SK-MEL-5 (cell line): ENCODE measurements around the gene YBX2. TPM values are rescaled to one million over a fixed set of nuclear protein-coding genes. Genes with fewer than 3 reads are reported as not detected.
"Not testable (repeated sequence)": the region's sequence is repeated elsewhere in the genome, so short reads cannot be mapped to it uniquely, and the experiment has no call there.

Experiments
- DNase-seq: peaks from one replicate; pipeline ENCODE4 v3.0.0-alpha.2; 2016; ENCODE audit warnings: low read depth, low spot score
- in situ Hi-C: cut with HindIII; loops from 2 replicates; pipeline ENCODE4 v1.10.0; 2016; ENCODE audit warnings: low sequenced_read_pairs, high pct_unique_total_duplicates, low pct_unique_long_range_greater_than_20kb
- polyA plus RNA-seq, 2 experiments: library from polyadenylated mRNA; depleted of rRNA; stranded (reverse); fragments of >200 nt; gene quantifications; 2 replicates each; pipeline ENCODE4 v1.2.3, GENCODE V29; 2015
- total RNA-seq: library from RNA; depleted of rRNA; stranded (reverse); fragments of >200 nt; shearing (Covaris generic); gene quantifications from 2 replicates; pipeline ENCODE4 v1.2.3, GENCODE V29; 2014; rRNA removed

YBX2 gene
- total RNA-seq: 0.08 and 0.59 TPM in 2 replicates
- polyA plus RNA-seq (2015; cell fraction: cytosol; rRNA removed): 1.7 and 2.7 TPM in 2 replicates
- 2.1 and 5.2 TPM in 2 replicates for polyA plus RNA-seq (2015; cell fraction: nucleus; rRNA removed)

GRCh38 chr17:7294614-7295153 lies at the start of gene YBX2:
Gene YBX2 (minus strand): TSS chr17:7294639. CDS start chr17:7294500, 139 bp downstream.
- peak; percentile 32 for DNase-seq
- in situ Hi-C loops: no loop called here

DNA sequence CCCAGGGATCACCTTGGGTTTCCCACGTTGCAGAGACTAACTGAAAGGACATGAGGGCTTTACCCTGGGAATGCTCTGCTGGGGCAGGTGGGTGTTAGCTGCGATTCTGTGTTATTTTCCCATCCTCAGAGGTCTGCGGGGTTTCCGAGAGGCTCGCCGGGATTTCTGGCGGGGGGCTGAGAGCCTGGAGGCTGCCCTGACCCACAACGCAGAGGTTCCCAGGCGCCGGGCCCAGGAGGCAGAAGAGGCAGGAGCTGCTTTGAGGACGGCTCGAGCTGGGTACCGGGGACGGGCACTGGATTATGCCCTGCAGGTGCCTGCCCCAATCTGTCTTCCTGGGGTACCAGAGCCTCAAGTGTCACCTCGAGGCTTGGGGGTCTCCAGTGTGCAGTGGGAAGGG lies 48.8 kb upstream of the YBX2 start:
- in situ Hi-C loops: no loop called here
- no peak for DNase-seq

- in situ Hi-C loops: no loop called here
- DNase-seq: no peak
Measured at GRCh38 chr17:7341842-7342241, 47.4 kb upstream of the YBX2 start.

DNA sequence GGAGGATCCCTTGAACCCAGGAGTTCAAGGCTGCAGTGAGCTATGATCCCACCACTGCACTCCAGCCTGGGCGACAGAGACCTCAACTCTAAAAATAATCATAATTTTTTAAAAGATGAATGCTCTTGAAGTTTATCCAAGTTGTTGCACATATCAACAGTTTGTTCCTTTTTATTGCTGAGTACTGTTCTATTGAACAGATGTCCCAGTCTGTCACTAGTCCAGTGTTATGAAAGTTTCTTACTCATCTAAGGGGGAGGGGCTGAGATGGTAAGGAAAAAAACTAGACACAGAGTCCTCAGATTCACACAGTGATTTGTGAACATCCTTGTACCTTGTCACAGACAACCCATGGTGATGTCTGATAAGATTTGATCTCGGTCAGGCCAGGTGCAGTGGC lies 45.7 kb upstream of the YBX2 start:
- in situ Hi-C loops: no loop called here
- no peak for DNase-seq

- in situ Hi-C loops, DNase-seq: not testable (repeated sequence)
Measured at GRCh38 chr17:7337600-7337999, 43.2 kb upstream of the YBX2 start.

- in situ Hi-C loops: no loop called here
- no peak for DNase-seq
Measured at GRCh38 chr17:7336240-7337175, 42.1 kb upstream of the YBX2 start, which contains the start of gene ACAP1. Gene ACAP1 (plus strand): TSS chr17:7336529. CDS start chr17:7336735, 206 bp downstream.

DNA sequence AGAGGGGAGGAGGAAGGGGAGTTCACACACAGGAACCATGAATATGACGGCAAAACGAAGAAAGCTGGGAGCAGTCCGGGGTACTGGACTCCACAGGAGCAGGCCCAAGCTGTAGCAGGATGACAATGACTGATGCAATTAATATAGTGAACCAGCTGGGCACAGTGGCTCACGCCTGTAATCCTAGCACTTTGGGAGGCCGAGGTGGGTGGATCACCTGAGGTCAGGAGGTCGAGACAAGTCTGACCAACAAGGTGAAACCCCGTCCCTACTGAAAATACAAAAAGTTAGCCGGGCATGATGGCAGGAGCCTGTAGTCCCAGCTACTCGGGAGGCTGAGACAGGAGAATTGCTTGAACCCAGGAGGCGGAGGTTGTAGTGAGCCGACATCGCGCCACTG lies 41.3 kb upstream of the YBX2 start:
- DNase-seq, in situ Hi-C loops: not testable (repeated sequence)

DNA sequence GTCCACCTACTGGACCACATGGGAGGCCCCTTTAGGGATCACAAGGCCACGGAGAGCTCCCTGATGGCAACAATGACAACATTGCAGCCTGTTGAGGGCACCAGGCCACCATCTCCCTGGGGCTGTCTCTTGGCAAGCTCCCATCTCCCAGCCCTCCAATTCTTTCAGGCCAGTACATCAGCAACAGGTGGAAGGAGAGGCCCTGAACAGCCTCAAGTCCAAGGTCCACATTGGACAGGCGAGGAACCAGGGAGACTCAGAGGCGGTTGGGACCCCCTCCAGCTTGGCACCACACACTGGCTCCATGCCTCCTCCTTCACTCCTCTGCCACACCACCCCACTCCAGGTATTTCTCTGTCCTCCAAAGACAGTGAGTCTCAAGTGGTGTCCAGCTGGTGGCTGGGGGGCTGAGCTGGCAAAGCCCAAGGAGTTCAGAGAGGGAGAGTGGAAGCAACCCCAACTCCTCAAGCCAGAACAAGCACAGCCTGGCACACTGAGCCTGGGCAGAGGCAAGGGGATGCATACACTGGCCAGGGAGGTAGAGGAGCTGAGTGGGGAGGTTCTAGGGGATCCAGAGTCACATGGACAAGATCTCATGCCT lies 40.6 kb upstream of the YBX2 start:
- no peak for DNase-seq
- in situ Hi-C loops: no loop called here

- in situ Hi-C loops: not testable (repeated sequence)
Measured at GRCh38 chr17:7332600-7333069, 38.2 kb upstream of the YBX2 start.

GRCh38 chr17:7332111-7332510 lies 37.7 kb upstream of the YBX2 start:
- no peak for DNase-seq
- in situ Hi-C loops: no loop called here

More at GRCh38 chr17:7332600-7333069, 38.2 kb upstream of the YBX2 start:
- not testable (repeated sequence) for DNase-seq

DNA sequence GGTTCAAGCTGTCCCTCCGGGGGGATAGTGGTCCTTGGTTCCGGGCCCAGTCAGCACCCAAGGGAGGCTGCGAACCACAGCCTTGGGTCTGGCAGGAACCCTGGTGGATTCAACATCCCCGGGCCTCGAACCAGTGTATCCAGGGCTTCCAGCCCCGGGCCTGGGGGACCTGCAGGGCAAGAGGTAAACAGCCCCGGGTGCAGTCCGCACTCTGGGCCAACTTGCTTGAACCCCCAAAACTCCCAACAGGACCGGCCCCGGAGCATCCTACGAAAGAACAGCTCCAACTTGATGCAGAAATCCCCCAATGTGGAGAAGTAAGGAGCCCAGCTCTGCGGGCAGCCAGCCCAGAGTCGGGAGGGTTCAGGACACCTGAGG lies 36.2 kb upstream of the YBX2 start:
- in situ Hi-C loops: no loop called here
- no peak for DNase-seq

DNA sequence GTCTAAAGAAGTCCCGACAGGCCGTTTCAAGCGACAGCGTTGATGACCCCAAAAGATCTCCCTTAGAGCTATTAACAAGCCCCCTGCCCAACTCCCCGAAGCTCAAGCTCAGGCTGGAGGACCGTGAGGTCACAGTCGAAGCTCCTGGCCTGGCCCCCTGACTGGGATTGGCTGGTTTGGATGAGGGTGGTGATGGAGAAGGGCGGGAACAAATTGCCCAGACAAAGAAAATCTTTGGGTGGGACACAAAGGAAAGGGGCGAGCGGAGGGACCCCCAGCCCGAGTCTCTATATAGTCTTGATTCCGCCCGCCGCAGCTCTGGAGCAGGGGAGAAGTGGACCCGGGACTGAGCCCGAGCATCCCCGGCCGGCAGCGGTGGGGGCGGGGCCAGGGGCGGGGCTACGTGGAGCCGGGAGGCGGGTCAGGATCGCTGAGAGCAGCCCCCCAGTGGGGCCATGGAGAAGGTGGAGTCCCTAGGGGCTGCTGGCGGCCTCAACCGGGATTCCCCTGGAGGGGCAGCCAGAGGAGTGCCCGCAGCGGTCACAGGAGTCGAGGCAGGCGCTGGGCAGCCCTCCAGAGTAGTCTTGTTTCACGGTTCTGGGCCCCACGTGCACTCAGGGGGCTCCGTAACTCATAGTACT lies 35.7 kb upstream of the YBX2 start:
- peak; percentile 89 for DNase-seq
- in situ Hi-C loops: no loop called here

DNA sequence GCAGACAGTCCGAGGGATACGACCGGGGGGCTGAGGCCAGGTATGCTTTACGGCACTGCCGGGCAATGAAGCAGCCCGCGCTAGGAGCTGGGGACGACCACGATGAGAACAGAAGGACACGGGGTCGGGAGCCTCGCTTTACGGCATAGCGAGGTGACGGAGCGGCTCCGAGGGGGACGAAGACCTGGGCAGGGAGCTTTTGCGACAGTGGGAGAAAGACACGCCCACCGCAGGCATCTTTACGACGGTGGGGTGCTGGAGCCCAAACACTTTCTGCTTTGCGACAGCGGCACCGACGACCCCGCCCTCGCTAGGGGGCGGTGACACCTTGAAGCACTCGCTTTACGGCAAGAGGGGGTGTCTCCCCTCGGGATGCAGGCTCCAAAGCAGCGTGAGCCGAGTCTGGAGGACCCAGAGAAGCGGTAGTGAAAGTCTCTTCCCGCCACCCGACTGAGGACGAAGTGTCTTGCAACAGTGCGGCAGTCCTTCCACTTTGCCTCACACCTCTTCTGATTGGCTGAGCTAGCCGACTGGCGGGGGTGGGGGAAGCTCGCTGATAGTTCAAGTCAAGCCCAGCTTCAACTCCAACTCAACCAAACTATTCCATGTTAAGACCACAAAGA lies 35.0 kb upstream of the YBX2 start:
- in situ Hi-C loops: no loop called here
- DNase-seq: peak; percentile 98

- in situ Hi-C loops: no loop called here
Measured at GRCh38 chr17:7328840-7329373, 34.5 kb upstream of the YBX2 start, which contains the start of gene NEURL4. Gene NEURL4 (minus strand): TSS chr17:7329335. CDS start chr17:7329312, 23 bp downstream.

DNA sequence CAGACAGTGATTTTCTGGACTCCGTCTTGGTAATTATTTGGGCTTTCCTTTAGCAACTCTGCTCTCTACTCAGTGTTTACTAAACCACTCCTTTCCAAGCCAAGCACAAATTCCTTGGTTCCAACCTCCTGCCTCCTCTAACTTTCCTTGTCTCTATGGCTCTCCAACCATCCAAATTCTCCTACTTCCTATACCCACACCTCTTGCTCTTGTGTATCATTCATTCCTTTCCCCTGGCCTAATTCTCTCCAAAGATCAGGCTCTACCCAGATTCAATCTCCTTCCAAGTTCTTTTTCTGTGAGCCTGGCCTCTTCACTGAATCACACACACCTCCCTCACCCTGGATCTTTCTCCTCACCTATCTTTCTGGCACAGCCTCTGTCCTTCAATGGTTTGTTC lies 33.6 kb upstream of the YBX2 start:
- in situ Hi-C loops: no loop called here
- no peak for DNase-seq

More at GRCh38 chr17:7328840-7329373, 34.5 kb upstream of the YBX2 start, which contains the start of gene NEURL4:
- DNase-seq: peak; percentile 10

- DNase-seq: no peak
- in situ Hi-C loops: no loop called here
Measured at GRCh38 chr17:7327501-7327900, 33.1 kb upstream of the YBX2 start.

DNA sequence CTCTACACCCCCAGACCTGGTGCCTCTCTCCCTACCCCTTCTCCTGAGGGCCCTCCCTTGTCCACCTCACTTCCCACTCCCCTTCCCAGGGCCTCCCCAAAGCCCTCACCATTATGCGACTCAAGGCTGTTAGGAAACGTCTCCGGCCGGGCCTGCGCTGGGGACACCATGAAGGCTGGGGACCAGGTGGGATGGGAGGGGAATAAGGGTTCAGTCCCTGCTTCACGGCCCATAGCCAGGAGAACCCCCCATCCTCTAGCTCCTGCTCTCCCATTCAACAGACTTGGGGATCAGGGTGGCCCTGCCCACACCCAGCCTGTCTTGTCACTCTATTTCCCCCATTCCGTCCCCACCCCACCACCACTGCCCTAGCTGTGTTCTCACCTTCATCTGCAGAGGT lies 32.6 kb upstream of the YBX2 start:
- no peak for DNase-seq
- in situ Hi-C loops: no loop called here
